ENCODE results near the gene ASMTL.

The ASMTL gene

GRCh38 chrX:1398431-1399340 lies 54.0 kb downstream of the ASMTL start:
- TF ChIP-seq CTCF (IDR thresholded peaks at IDR 0.05; ENCODE audit: low read depth, low read length): no peak
- H3K4me3 ChIP-seq (replicated peaks in 1 of 2; ENCODE audit: low read depth in 2 of 2, low read length in 2 of 2): no peak overlapping the region
- DNase-seq (ENCODE audit: low read depth in 2 of 2): peak in 1 of 2 donors; percentile 42

- no peak for TF ChIP-seq CTCF (IDR thresholded peaks at IDR 0.05; ENCODE audit: low read depth, low read length)
- no peak overlapping the region for H3K4me3 ChIP-seq (replicated peaks in 1 of 2; ENCODE audit: low read depth in 2 of 2, low read length in 2 of 2)
- DNase-seq (ENCODE audit: low read depth in 2 of 2): no peak
Measured at GRCh38 chrX:1397441-1398270, 55.1 kb downstream of the ASMTL start.

- no peak overlapping the region for H3K4me3 ChIP-seq (replicated peaks in 1 of 2; ENCODE audit: low read depth in 2 of 2, low read length in 2 of 2)
- TF ChIP-seq CTCF (IDR thresholded peaks at IDR 0.05; ENCODE audit: low read depth, low read length): no peak
- DNase-seq (ENCODE audit: low read depth in 2 of 2): no peak
Measured at GRCh38 chrX:1397001-1397400, 55.7 kb downstream of the ASMTL start.

GRCh38 chrX:1395646-1396216 lies 57.0 kb downstream of the ASMTL start:
- no peak overlapping the region for H3K4me3 ChIP-seq (replicated peaks in 1 of 2; ENCODE audit: low read depth in 2 of 2, low read length in 2 of 2)
- no peak for DNase-seq (ENCODE audit: low read depth in 2 of 2)
- TF ChIP-seq CTCF (IDR thresholded peaks at IDR 0.05; ENCODE audit: low read depth, low read length): no peak

- DNase-seq (ENCODE audit: low read depth in 2 of 2): peak in 1 of 2 donors; percentile 28
- H3K4me3 ChIP-seq (replicated peaks in 1 of 2; ENCODE audit: low read depth in 2 of 2, low read length in 2 of 2): peak overlapping the region in 1 of 2 donors; percentile 24
- no peak for TF ChIP-seq CTCF (IDR thresholded peaks at IDR 0.05; ENCODE audit: low read depth, low read length)
Measured at GRCh38 chrX:1394731-1395501, 57.8 kb downstream of the ASMTL start.

Data from cardiac fibroblast (primary cell).